ENCODE data around the gene TMEM184B. TPM values are rescaled to one million over a fixed set of nuclear protein-coding genes. Genes with fewer than 3 reads are reported as not detected.
A peak's percentile ranks its signal among the peaks of the same experiment; 100 is the strongest.

The TMEM184B gene
- polyA plus RNA-seq, 1 donor (not counting 4 experiments of a cell fraction or from before 2014, with no cell fraction given), result 18.8 TPM

DNA sequence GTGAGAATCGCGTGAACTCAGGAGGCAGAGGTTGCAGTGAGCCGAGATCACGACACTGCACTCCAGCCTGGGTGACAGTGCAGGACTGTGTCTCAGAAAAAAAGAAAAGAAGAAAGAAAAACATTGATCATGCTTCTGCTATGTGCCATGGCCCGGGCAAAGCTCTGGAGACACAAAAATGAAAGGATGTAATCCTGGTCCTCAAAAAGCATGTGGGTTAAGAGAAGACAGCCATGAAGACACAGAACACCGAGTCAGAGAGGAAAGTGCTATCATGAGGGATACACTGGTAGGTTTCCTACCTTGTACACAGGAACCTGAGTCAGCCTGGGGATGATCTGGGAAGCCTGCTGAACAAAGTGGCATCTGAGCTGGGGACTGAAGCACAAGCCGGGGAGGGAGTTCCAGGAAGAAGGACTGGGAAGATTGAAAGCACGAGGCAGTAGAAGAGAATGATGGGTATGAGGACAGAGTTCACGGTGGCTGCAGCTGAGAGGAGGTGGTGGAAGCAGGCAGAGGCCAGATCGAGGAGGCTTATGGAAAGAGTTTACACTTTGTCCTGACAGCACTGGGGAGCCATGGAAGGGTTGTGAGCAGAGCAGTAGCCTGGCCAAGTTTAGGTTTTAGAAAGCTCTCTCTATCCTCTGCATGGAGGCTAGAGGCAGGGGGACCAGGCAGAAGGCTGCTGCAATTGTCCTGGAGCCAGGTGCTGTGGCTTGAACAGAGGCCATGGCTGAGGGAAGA is 80.9 kb downstream of the TMEM184B start:
- peak overlapping the region; percentile 23 for H2AFZ ChIP-seq (ENCODE audit: control insufficient read depth, low read length)
- H3K36me3 ChIP-seq (ENCODE audit: control insufficient read depth in 2 of 2, extremely low read depth in 1 of 2, insufficient read depth in 2 of 2, low read length in 2 of 2), result no peaks in the 10 kb centered on the region
- H3K4me2 ChIP-seq (ENCODE audit: control insufficient read depth, extremely low read depth, insufficient read depth, low read depth, low read length), result no peak overlapping the region
- dilution Hi-C loops (cut with MboI; ENCODE audit: extremely low pct_ligation_motif_present, low sequenced_read_pairs), result no loop called here
- TF ChIP-seq EZH2 (IDR thresholded peaks at IDR 0.05; ENCODE audit: low read length), result no peak
- TF ChIP-seq, protein P1, sequence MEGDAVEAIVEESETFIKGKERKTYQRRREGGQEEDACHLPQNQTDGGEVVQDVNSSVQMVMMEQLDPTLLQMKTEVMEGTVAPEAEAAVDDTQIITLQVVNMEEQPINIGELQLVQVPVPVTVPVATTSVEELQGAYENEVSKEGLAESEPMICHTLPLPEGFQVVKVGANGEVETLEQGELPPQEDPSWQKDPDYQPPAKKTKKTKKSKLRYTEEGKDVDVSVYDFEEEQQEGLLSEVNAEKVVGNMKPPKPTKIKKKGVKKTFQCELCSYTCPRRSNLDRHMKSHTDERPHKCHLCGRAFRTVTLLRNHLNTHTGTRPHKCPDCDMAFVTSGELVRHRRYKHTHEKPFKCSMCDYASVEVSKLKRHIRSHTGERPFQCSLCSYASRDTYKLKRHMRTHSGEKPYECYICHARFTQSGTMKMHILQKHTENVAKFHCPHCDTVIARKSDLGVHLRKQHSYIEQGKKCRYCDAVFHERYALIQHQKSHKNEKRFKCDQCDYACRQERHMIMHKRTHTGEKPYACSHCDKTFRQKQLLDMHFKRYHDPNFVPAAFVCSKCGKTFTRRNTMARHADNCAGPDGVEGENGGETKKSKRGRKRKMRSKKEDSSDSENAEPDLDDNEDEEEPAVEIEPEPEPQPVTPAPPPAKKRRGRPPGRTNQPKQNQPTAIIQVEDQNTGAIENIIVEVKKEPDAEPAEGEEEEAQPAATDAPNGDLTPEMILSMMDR (optimal IDR thresholded peaks at IDR 0.05 in 1 of 3, IDR thresholded peaks at IDR 0.05 in 1 of 3, conservative IDR thresholded peaks at IDR 0.05 in 1 of 3; ENCODE audit: extremely low read depth in 1 of 3, insufficient read depth in 2 of 3, low read length in 3 of 3), result no peak
- FAIRE-seq, result no peak
- DNase-seq (ENCODE audit: low read depth, low spot score), result no peak
- H3K27me3 ChIP-seq (ENCODE audit: control insufficient read depth, extremely low read depth, insufficient read depth, low read length), result no peaks in the 10 kb centered on the region
- H4K20me1 ChIP-seq (ENCODE audit: control insufficient read depth, extremely low read depth, insufficient read depth, low read length), result no peaks in the 10 kb centered on the region
- no peaks in the 10 kb centered on the region for H3K4me1 ChIP-seq (ENCODE audit: control insufficient read depth, extremely low read depth, insufficient read depth, low read length)
- no peak overlapping the region for H3K9ac ChIP-seq (ENCODE audit: control insufficient read depth, extremely low read depth, insufficient read depth, low read length)
- no peaks in the 10 kb centered on the region for H3K9me1 ChIP-seq (ENCODE audit: control insufficient read depth, extremely low read depth, insufficient read depth, low read length)
- H3K9me3 ChIP-seq (ENCODE audit: control insufficient read depth, low read depth, low read length), result no peaks in the 10 kb centered on the region
- H3K27ac ChIP-seq (ENCODE audit: control insufficient read depth, insufficient read depth, low read length), result no peak overlapping the region
- H3K4me3 ChIP-seq (ENCODE audit: control insufficient read depth in 2 of 3, extremely low read depth in 1 of 3, insufficient read depth in 2 of 3, low read depth in 1 of 3, low read length in 3 of 3), result no peak overlapping the region
- H3K79me2 ChIP-seq (ENCODE audit: control insufficient read depth, insufficient read depth, low read length), result no peaks in the 10 kb centered on the region

DNA sequence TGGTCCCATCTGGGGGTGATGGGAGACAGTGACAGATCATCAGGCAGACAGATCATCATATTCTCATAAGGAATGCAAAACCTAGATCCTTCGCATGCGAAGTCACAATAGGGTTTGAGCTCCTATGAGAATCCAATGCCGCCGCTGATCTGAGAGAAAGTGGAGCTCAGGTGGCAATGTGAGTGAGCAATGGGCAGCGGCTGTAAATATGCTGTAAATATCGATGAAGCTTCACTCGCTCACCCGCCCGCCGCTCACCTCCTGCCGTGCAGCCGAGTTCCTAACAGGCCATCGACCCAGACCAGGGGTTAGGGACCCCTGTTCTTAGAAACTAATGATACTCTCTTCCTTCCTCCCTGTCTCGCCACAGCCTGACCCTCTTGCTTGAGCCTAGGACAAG is 81.8 kb downstream of the TMEM184B start:
- dilution Hi-C loops (cut with MboI; ENCODE audit: extremely low pct_ligation_motif_present, low sequenced_read_pairs), result no loop called here
- Histone ChIP-seq H3K4me3 (ENCODE audit: control insufficient read depth in 2 of 3, extremely low read depth in 1 of 3, insufficient read depth in 2 of 3, low read depth in 1 of 3, low read length in 3 of 3) (no peak overlapping the region), H3K9me3 (ENCODE audit: control insufficient read depth, low read depth, low read length) (no peaks in the 10 kb centered on the region), H3K79me2 (ENCODE audit: control insufficient read depth, insufficient read depth, low read length) (no peaks in the 10 kb centered on the region), H3K9ac (ENCODE audit: control insufficient read depth, extremely low read depth, insufficient read depth, low read length) (no peak overlapping the region), H3K36me3 (ENCODE audit: control insufficient read depth in 2 of 2, extremely low read depth in 1 of 2, insufficient read depth in 2 of 2, low read length in 2 of 2) (no peaks in the 10 kb centered on the region), H3K27ac (ENCODE audit: control insufficient read depth, insufficient read depth, low read length) (no peak overlapping the region), H3K4me1 (ENCODE audit: control insufficient read depth, extremely low read depth, insufficient read depth, low read length) (peaks cover 5% of the 10 kb centered on the region), H3K27me3 (ENCODE audit: control insufficient read depth, extremely low read depth, insufficient read depth, low read length) (no peaks in the 10 kb centered on the region), H3K4me2 (ENCODE audit: control insufficient read depth, extremely low read depth, insufficient read depth, low read depth, low read length) (no peak overlapping the region), H3K9me1 (ENCODE audit: control insufficient read depth, extremely low read depth, insufficient read depth, low read length) (no peaks in the 10 kb centered on the region), H2AFZ (ENCODE audit: control insufficient read depth, low read length) (no peak overlapping the region), H4K20me1 (ENCODE audit: control insufficient read depth, extremely low read depth, insufficient read depth, low read length) (no peaks in the 10 kb centered on the region)
- DNase-seq (ENCODE audit: low read depth, low spot score) (no peak), FAIRE-seq (no peak)
- TF ChIP-seq, protein P1 (optimal IDR thresholded peaks at IDR 0.05 in 1 of 3, IDR thresholded peaks at IDR 0.05 in 1 of 3, conservative IDR thresholded peaks at IDR 0.05 in 1 of 3; ENCODE audit: extremely low read depth in 1 of 3, insufficient read depth in 2 of 3, low read length in 3 of 3), result no peak
- no peak for TF ChIP-seq EZH2 (IDR thresholded peaks at IDR 0.05; ENCODE audit: low read length)

Data from keratinocyte (primary cell).